Karpas-422 (cell line): ENCODE measurements around the gene C1QTNF1. TPM values are rescaled to one million over a fixed set of nuclear protein-coding genes. Genes with fewer than 3 reads are reported as not detected.

Source experiments
- DNase-seq: peaks from one replicate; pipeline ENCODE4 v3.0.0-alpha.2; 2015
- H2AFZ ChIP-seq: fragments of 200-600 bp; sonication (generic); 2 replicates; pipeline ENCODE4 v1.6.1; 2014; ENCODE audit warnings: antibody characterized with exemption, low read length, mixed read lengths
- H3K27ac ChIP-seq: fragments of 200-600 bp; sonication (generic); 2 replicates; pipeline ENCODE4 v1.5.1; 2014; ENCODE audit warnings: mild to moderate bottlenecking, low read length, moderate library complexity
- H3K27me3 ChIP-seq: fragments of 200-600 bp; sonication (generic); 2 replicates; pipeline ENCODE4 v1.6.1; 2014; ENCODE audit warnings: low read length, mixed read lengths
- H3K36me3 ChIP-seq: fragments of 200-600 bp; sonication (generic); 2 replicates; pipeline ENCODE4 v1.6.1; 2014; ENCODE audit warnings: low read length, mixed read lengths; ENCODE audit not compliant: insufficient read depth
- H3K4me1 ChIP-seq: fragments of 200-600 bp; sonication (generic); 2 replicates; pipeline ENCODE4 v1.6.1; 2014; ENCODE audit warnings: mild to moderate bottlenecking, low read length, mixed read lengths
- H3K4me2 ChIP-seq: fragments of 200-600 bp; sonication (generic); 2 replicates; pipeline ENCODE4 v1.6.1; 2014; ENCODE audit warnings: low read length, low read depth, mild to moderate bottlenecking; ENCODE audit not compliant: poor library complexity, severe bottlenecking
- H3K4me3 ChIP-seq: fragments of 200-600 bp; sonication (generic); 2 replicates; pipeline ENCODE4 v1.5.1; 2014; ENCODE audit warnings: mild to moderate bottlenecking, antibody characterized with exemption, low read length, mixed read lengths
- H3K79me2 ChIP-seq: fragments of 200-600 bp; sonication (generic); 2 replicates; pipeline ENCODE4 v1.6.1; 2014; ENCODE audit warnings: mild to moderate bottlenecking, low read length, mixed read lengths
- H3K9ac ChIP-seq: fragments of 200-600 bp; sonication (generic); 2 replicates; pipeline ENCODE4 v1.6.0; 2014; ENCODE audit warnings: low read length
- H3K9me2 ChIP-seq: fragments of 200-600 bp; sonication (generic), shearing (Covaris generic); replicated peaks from 2 replicates; pipeline ENCODE4 v1.6.0; 2014; ENCODE audit warnings: mild to moderate bottlenecking, low read length, moderate library complexity; ENCODE audit not compliant: insufficient read depth
- H3K9me3 ChIP-seq: fragments of 300-700, 200-600 bp; sonication (generic); 2 replicates; pipeline ENCODE4 v1.6.1; 2014; ENCODE audit warnings: low read length, mixed read lengths
- H4K20me1 ChIP-seq: fragments of 200-600 bp; sonication (generic); 2 replicates; pipeline ENCODE4 v1.6.1; 2014; ENCODE audit warnings: mild to moderate bottlenecking, antibody characterized with exemption, low read length, low read depth; ENCODE audit not compliant: insufficient read depth
- total RNA-seq: library from RNA; depleted of rRNA; stranded (reverse); fragments of >200 nt; shearing (Covaris generic); gene quantifications from 2 replicates; pipeline ENCODE4 v1.2.3, GENCODE V29; 2014; ENCODE audit warnings: low replicate concordance

The C1QTNF1 gene
- total RNA-seq, 1 experiment from 2014 or later = not detected

DNA sequence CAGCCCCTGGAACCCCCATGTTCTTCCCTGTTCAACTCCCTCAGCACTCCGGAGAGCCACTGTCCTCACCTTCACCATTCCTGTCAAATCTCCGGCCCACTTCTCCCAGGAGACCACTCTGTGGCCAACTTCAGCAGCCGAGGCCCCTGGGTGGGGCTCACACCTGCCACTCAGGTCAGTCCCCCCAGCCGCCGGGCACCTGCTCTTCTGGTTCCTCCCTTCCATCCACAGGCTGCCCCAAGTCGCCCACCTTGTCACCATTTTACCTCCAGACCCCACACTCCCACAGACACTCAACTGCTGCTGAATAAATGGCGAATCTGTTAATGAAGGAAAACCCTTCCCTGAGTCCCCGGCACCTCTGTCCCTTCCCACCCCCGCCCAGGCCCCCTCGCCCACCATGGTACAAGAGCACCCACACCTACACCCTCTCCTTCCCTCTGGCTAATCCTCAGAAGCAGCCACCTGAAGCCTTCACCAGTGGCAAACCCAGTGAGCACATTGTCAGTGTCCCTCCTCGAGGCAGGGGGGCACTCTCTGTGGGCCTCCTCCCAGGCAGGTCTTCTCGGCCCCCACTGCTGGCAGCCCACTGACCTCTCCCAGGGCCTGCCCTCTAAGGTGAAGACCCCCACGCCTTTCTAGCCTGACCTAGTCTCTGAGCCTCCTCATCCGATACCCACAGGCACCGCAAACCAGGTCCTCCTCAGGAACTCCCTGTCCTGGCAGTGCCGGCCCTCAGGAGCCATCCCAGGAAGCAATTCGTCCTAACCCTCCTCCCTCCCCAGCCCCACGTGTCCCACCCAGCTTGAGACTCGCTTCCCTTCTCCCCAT lies 22.6 kb upstream of the C1QTNF1 start:
- Histone ChIP-seq H3K79me2 (peaks cover 56% of the 10 kb centered on the region), H3K9ac (no peak overlapping the region)
- no peak for DNase-seq

DNA sequence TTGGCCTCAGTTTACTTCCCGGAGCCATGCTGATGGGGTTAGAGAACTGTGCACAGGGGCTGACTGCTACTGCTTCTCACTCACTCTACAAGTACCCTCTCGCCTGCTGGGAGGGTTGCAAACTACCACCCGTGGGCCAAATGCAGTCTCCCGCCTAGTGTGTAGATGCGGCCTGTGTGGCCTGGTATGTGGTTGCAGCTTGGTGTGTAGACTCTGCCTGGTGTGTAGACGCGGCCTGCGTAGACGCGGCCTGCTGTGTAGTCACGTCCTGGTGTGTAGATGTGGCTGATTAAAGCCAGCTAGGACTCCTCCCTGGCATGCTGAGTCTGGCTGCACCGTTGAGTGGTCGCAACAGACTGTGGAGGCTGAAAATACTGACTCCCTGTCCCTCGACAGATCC lies 21.7 kb upstream of the C1QTNF1 start:
- H3K9ac ChIP-seq = no peak overlapping the region
- peaks cover 29% of the 10 kb centered on the region for H4K20me1 ChIP-seq
- no peaks in the 10 kb centered on the region for H3K27me3 ChIP-seq
- DNase-seq = no peak
- H3K4me3 ChIP-seq = no peak overlapping the region
- H3K9me3 ChIP-seq = no peaks in the 10 kb centered on the region
- H3K79me2 ChIP-seq = peaks cover 65% of the 10 kb centered on the region
- H3K4me2 ChIP-seq = no peak overlapping the region
- H3K27ac ChIP-seq = no peak overlapping the region
- H3K36me3 ChIP-seq = no peaks in the 10 kb centered on the region
- H2AFZ ChIP-seq = no peak overlapping the region
- no peaks in the 10 kb centered on the region for H3K9me2 ChIP-seq
- peaks cover 9% of the 10 kb centered on the region for H3K4me1 ChIP-seq

More for the DNA sequence above, 22.6 kb upstream of the C1QTNF1 start:
- H4K20me1 ChIP-seq = peaks cover 31% of the 10 kb centered on the region
- H3K4me2 ChIP-seq = no peak overlapping the region
- no peak overlapping the region for H3K4me3 ChIP-seq
- no peaks in the 10 kb centered on the region for H3K9me3 ChIP-seq
- H3K36me3 ChIP-seq = no peaks in the 10 kb centered on the region
- H3K9me2 ChIP-seq = no peaks in the 10 kb centered on the region
- H3K27ac ChIP-seq = no peak overlapping the region
- H3K4me1 ChIP-seq = peaks cover 9% of the 10 kb centered on the region
- H2AFZ ChIP-seq = no peak overlapping the region
- H3K27me3 ChIP-seq = no peaks in the 10 kb centered on the region

DNA sequence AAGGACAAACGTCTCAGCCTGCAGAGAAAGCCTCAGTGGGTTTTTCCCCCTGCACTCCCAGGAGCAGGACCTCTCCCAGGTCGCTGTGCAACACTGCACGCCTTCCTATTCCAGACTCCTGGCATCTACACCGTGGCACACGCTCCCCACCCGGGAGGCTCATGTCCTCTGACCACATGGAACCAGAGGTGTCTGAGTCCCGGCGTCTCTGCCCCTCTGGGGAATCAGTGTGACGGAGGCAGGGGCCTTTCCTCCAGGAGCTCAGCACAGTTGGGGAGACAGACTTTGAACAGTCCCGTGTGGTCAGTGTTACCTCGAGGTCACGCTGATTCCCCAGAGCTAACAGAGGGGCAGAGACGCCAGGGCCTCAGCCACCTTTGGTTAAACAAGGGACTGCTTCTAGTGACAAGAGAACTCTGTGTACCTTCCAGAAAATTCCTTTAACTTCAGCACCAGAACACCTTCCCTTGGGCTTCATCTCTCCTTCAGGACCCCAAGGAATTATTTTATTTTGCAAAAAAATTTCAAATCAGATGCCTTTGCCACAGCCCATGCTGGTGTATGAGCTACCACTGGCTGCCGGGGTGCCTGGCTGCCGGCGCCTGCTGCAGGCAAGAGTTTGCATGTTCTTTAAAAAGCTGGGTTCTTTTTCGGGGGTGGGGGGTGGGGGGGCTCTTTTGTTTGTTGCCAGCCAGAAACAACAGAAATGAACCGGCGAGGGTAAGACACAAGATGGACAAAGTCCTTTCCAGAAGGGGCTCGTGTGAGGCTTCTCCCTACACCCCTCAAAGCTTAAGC lies 21.0 kb upstream of the C1QTNF1 start:
- no peak overlapping the region for H3K4me3 ChIP-seq
- H2AFZ ChIP-seq = no peak overlapping the region
- no peaks in the 10 kb centered on the region for H3K9me2 ChIP-seq
- peaks cover 29% of the 10 kb centered on the region for H4K20me1 ChIP-seq
- no peaks in the 10 kb centered on the region for H3K9me3 ChIP-seq
- no peak overlapping the region for H3K27ac ChIP-seq
- no peak for DNase-seq
- H3K36me3 ChIP-seq = no peaks in the 10 kb centered on the region
- peaks cover 12% of the 10 kb centered on the region for H3K4me1 ChIP-seq
- H3K79me2 ChIP-seq = peaks cover 72% of the 10 kb centered on the region
- H3K4me2 ChIP-seq = no peak overlapping the region
- H3K27me3 ChIP-seq = no peaks in the 10 kb centered on the region
- no peak overlapping the region for H3K9ac ChIP-seq

DNA sequence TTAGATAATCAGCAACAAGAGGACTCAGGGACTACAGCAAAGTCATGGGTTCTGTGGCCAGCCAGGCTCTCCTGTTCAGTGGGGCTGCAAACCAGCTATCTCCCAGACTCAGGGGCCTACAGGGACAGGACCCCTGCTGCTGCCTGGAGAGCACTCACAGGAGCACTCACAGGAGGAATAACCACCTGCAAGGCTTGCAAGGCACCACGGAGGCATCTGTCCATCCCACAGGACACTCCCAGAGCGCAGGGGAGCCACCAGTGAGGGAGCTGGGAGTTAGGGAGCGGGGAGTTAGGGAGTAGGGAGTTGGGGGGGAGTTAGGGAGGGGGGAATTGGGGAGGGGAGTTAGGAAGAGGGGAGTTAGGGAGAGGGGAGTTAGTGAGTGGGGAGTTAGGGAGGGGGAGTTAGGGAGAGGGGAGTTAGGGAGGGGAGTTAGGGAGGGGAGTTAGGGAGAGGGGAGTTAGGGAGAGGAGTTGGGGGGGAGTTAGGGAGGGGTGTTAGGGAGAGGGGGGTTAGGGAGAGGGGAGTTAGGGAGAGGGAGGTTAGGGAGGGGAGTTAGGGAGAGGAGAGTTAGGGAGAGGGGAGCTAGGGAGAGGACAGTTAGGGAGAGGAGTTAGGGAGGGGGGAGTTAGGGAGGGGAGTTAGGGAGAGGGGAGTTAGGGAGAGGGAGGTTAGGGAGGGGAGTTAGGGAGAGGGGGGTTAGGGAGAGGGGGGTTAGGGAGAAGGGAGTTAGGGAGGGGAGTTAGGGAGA lies 20.1 kb upstream of the C1QTNF1 start:
- H3K27ac ChIP-seq = no peak overlapping the region
- no peak overlapping the region for H2AFZ ChIP-seq

DNA sequence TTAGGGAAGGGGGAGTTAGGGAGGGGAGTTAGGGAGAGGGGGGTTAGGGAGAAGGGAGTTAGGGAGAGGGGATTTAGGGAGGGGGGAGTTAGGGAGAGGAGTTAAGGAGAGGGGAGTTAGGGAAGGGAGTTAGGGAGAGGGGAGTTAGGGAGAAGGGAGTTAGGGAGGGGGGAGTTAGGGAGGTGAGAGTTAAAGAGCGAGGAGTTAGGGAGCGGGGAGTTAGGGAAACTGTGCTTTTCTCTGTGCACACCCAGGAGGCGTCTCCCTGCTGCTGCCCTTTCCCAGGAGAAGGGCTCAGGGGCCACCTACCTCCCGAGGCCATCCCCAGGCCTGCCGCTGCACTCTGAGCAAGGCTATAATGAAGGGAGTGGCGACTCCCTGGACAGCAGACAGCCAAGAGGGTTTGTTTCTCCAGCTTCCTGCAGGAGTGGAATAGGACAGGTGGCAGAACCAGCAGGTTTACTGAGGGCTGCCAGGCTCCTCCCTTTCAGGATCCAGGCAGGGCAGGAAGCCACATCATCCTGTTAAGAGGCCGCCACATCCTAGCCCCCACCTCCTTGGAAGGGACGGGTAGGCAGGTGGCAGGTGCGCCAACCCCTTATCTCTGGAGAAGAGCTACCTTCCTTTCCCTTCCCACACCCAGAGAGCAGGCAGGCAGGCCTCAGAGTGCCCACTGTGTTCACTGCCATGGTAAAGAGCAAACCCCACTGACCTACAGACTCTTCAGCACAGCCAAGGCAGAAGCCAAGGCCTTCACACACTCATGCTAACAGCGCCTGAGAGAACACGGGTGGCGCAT lies 18.7 kb upstream of the C1QTNF1 start:
- Histone ChIP-seq H3K4me2 (no peak overlapping the region), H2AFZ (no peak overlapping the region), H3K9ac (no peak overlapping the region), H3K9me3 (no peaks in the 10 kb centered on the region), H3K4me1 (peaks cover 26% of the 10 kb centered on the region), H3K27me3 (no peaks in the 10 kb centered on the region), H3K79me2 (peaks cover 78% of the 10 kb centered on the region), H3K4me3 (no peak overlapping the region), H3K36me3 (no peaks in the 10 kb centered on the region), H4K20me1 (peaks cover 26% of the 10 kb centered on the region), H3K27ac (no peak overlapping the region), H3K9me2 (no peaks in the 10 kb centered on the region)
- no peak for DNase-seq

More for the DNA sequence above, 20.1 kb upstream of the C1QTNF1 start:
- H3K27me3 ChIP-seq = no peaks in the 10 kb centered on the region
- no peak overlapping the region for H3K4me2 ChIP-seq
- peaks cover 27% of the 10 kb centered on the region for H4K20me1 ChIP-seq
- peaks cover 79% of the 10 kb centered on the region for H3K79me2 ChIP-seq
- no peaks in the 10 kb centered on the region for H3K36me3 ChIP-seq
- H3K9me2 ChIP-seq = no peaks in the 10 kb centered on the region
- no peaks in the 10 kb centered on the region for H3K9me3 ChIP-seq
- DNase-seq = no peak
- H3K9ac ChIP-seq = no peak overlapping the region
- no peak overlapping the region for H3K4me3 ChIP-seq
- H3K4me1 ChIP-seq = peaks cover 20% of the 10 kb centered on the region

DNA sequence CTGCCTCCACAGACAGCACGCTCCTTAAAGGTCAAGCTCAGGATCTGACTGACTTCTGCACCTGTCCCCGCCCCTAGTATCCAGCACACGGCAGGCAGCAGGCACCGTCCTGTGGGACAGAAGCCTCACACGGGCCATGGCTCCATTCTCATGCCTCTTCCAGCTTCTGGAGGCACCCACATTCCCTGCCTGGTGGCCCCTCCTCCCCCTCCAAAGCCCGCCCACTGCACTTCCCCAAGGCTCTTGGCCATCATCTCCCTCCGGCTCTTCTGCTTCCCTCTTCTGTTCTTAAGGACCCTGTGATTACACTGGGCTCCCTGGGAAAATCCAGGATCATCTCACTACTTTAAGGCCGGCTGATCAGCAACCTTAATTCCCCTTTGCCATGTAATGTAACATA lies 17.9 kb upstream of the C1QTNF1 start:
- Histone ChIP-seq H3K4me3 (no peak overlapping the region), H3K79me2 (peaks cover 73% of the 10 kb centered on the region), H3K9me3 (no peaks in the 10 kb centered on the region), H3K27ac (no peak overlapping the region), H3K4me1 (peaks cover 28% of the 10 kb centered on the region), H4K20me1 (peaks cover 26% of the 10 kb centered on the region), H3K36me3 (no peaks in the 10 kb centered on the region), H3K9ac (no peak overlapping the region), H3K27me3 (no peaks in the 10 kb centered on the region), H2AFZ (no peak overlapping the region), H3K4me2 (no peak overlapping the region), H3K9me2 (no peaks in the 10 kb centered on the region)
- no peak for DNase-seq

DNA sequence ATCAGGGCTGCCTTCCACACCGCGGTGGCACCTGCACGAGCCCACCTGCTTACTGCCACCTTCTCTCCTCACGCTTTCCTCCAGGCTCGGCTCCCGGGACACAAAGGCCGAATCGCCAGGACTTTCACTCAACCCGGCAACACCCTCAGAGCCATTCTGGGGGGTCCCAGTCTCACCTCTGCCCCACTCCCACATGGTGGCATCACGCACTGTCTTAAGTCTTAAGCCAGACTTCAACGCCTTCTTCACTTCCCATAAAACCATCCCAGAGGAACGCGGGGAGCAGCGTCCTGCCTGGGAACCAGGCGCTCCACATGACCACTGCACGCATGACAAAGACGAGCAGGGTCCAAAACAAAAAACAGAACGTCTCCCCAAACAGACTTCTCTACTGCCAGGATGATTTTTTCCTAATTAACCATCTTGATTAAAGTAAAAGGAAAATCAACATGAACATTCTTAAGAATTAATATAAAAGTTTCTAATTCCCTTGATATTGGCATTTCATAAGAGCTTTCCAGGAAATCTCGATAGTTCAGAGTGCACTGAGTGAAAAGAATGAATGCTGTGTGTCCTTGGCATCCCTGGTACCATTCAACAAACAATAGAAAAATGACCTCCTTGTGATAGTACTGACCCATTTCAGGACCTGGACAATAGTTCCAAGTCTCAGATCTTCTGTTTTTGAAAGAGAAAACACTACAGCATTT lies 17.0 kb upstream of the C1QTNF1 start:
- Histone ChIP-seq H3K4me2 (no peak overlapping the region), H3K36me3 (no peaks in the 10 kb centered on the region), H3K9me3 (no peaks in the 10 kb centered on the region), H3K79me2 (peaks cover 66% of the 10 kb centered on the region), H2AFZ (no peak overlapping the region), H3K4me3 (no peak overlapping the region), H3K4me1 (peaks cover 28% of the 10 kb centered on the region), H3K9ac (no peak overlapping the region), H3K27ac (no peak overlapping the region), H3K27me3 (no peaks in the 10 kb centered on the region), H4K20me1 (peaks cover 21% of the 10 kb centered on the region), H3K9me2 (no peaks in the 10 kb centered on the region)
- DNase-seq = no peak
